Embryonic facial prominence (tissue), 1 donor: ENCODE measurements around the gene HES6.

Experiments used
- DNase-seq: peaks from one replicate; pipeline ENCODE4 v3.0.0-alpha.2; 2016; ENCODE audit errors: extremely low spot score

Gene HES6

GRCh38 chr2:238202326-238203093, 37.3 kb downstream of the HES6 start:
- no peak for DNase-seq

- no peak for DNase-seq
Observed at GRCh38 chr2:238190445-238190844, 49.4 kb downstream of the HES6 start.
